ENCODE results near the gene GOT1. TPM values are rescaled to one million over a fixed set of nuclear protein-coding genes. Genes with fewer than 3 reads are reported as not detected.
A peak's percentile ranks its signal among the peaks of the same experiment; 100 is the strongest.

The GOT1 gene
- polyA plus RNA-seq, 4 donors = 23.5 to 105 (median 72.0) TPM

DNA sequence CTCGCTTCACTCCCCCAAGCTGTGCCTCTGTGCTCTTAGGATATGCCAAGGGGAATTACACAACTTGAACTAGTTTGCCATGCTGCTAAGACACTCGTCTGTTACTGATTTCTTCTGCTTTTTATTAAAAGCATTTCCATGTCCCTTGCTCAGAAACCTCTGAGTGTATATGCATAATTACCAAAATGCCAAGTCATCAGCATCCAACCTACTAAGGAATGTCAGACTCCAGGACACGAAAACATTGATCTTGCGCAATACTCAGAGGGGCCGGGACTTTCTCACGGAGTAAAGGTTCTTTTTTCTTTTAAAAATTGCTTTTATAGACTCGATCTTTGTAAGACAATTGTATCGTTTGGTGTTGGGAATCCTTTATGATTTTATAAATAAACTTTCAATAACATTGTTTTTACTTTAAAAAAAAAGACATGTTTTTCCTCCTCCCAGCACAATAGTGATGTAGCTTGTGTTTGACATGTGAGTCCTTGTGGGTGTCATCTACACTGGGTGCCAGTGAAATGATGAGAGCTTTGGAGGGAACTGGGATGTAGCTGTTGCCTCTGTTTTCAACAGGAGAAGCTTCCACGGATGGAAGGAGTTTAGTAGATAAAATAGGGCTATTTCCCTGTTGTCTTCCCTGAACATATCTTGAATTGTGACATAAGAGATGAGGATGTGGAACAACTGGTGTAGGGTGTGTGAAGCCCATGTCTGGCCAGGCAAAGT is 57.7 kb downstream of the GOT1 start:
- H3K27ac ChIP-seq (ENCODE audit: low read depth in 1 of 3, low read length in 2 of 3) = no peak overlapping the region
- DNase-seq = no peak
- FAIRE-seq = no peak
- peaks cover 2 to 12% (median 3%) of the 10 kb centered on the region in 3 donors for H3K27me3 ChIP-seq (ENCODE audit: control insufficient read depth in 3 of 3, insufficient read depth in 3 of 3, low read length in 3 of 3)
- no peak overlapping the region for H3K4me3 ChIP-seq (ENCODE audit: low read depth in 1 of 3, low read length in 3 of 3)
- H3K4me1 ChIP-seq (ENCODE audit: control insufficient read depth in 3 of 3, insufficient read depth in 2 of 3, low read depth in 1 of 3, low read length in 2 of 3) = no peaks in the 10 kb centered on the region
- H3K9me3 ChIP-seq (ENCODE audit: control insufficient read depth in 2 of 2, insufficient read depth in 1 of 2, low read depth in 1 of 2, low read length in 1 of 2) = no peaks in the 10 kb centered on the region
- H3K36me3 ChIP-seq (ENCODE audit: control insufficient read depth in 3 of 3, insufficient read depth in 2 of 3, low read depth in 1 of 3, low read length in 3 of 3) = no peaks in the 10 kb centered on the region
- 64 to 76% (median 70%) methylated on average over 9 of the region's 9 CpGs for WGBS, 3 donors

DNA sequence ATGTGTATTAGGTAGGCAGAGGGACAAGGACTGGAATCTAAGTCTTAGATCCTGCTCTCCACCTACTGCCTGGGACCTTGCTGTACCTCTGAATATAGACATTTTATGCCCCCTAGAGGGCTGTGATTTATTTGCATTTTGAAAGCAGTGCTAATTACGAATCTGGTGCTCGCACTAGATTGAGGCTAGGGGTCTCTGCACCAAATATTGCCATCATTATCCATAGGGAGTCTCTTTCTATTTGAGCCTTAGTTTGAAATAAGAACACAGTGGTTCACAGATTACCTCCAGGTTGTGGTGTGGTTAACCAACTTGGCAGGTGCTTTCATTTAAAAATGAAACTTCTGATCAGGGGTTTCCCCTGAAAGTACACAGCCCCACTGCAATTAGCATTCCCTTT is 59.4 kb downstream of the GOT1 start:
- Histone ChIP-seq H3K9me3 (ENCODE audit: control insufficient read depth in 2 of 2, insufficient read depth in 1 of 2, low read depth in 1 of 2, low read length in 1 of 2) (no peaks in the 10 kb centered on the region), H3K27ac (ENCODE audit: low read depth in 1 of 3, low read length in 2 of 3) (no peak overlapping the region), H3K4me3 (ENCODE audit: low read depth in 1 of 3, low read length in 3 of 3) (no peak overlapping the region), H3K4me1 (ENCODE audit: control insufficient read depth in 3 of 3, insufficient read depth in 2 of 3, low read depth in 1 of 3, low read length in 2 of 3) (no peaks in the 10 kb centered on the region), H3K36me3 (ENCODE audit: control insufficient read depth in 3 of 3, insufficient read depth in 2 of 3, low read depth in 1 of 3, low read length in 3 of 3) (no peaks in the 10 kb centered on the region), H3K27me3 (ENCODE audit: control insufficient read depth in 3 of 3, insufficient read depth in 3 of 3, low read length in 3 of 3) (peaks cover 2 to 10% (median 3%) of the 10 kb centered on the region in 3 donors)
- WGBS, 3 donors = 7 to 29% (median 10%) methylated on average over 2 of the region's 2 CpGs
- FAIRE-seq = no peak
- DNase-seq = peak in 1 of 2 donors; percentile 33

DNA sequence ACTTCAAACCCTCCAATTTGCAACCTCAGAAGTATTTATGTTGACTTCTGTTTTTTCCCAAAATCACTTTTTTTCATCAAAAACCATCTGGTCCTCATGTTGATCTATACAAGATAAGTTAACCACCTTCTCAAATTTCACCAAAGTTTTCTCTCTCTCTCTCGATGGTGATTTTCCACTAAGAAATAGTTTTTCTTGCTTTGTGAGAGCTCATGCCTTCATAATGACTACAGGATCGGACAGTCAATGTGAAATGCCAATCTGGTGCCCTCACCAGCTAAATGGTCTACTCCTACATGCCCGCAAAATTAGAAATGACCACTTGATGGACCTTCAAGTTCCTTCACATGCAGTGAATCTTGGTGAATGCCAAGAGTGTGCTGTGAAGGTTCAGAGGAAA is 60.9 kb downstream of the GOT1 start:
- Histone ChIP-seq H3K36me3 (ENCODE audit: control insufficient read depth in 3 of 3, insufficient read depth in 2 of 3, low read depth in 1 of 3, low read length in 3 of 3) (no peaks in the 10 kb centered on the region), H3K4me3 (ENCODE audit: low read depth in 1 of 3, low read length in 3 of 3) (no peak overlapping the region), H3K27ac (ENCODE audit: low read depth in 1 of 3, low read length in 2 of 3) (no peak overlapping the region), H3K27me3 (ENCODE audit: control insufficient read depth in 3 of 3, insufficient read depth in 3 of 3, low read length in 3 of 3) (peaks cover 2 to 13% (median 3%) of the 10 kb centered on the region in 3 donors), H3K4me1 (ENCODE audit: control insufficient read depth in 3 of 3, insufficient read depth in 2 of 3, low read depth in 1 of 3, low read length in 2 of 3) (no peaks in the 10 kb centered on the region), H3K9me3 (ENCODE audit: control insufficient read depth in 2 of 2, insufficient read depth in 1 of 2, low read depth in 1 of 2, low read length in 1 of 2) (no peaks in the 10 kb centered on the region)
- WGBS, 3 donors = 81 to 88% (median 85%) methylated on average over 3 of the region's 3 CpGs
- DNase-seq (no peak), FAIRE-seq (no peak)

DNA sequence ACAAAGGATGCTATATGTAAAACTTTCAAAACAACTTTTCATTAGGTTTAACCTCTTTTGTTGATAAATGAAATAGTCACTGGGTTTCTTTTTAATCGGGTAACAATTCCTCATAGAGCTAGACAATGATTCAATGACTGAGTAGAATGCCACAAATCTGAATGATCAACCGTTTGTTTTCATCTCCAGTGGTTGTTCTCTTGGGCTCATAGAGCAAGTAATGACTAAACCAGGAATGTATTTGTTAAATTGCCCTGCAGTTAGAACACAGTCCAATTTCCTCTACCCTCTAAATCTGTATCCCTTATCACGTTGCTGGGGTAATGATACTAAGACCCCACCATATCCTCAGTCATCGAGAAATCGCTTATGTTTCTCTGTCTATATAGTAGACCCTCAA is 61.3 kb downstream of the GOT1 start:
- Histone ChIP-seq H3K9me3 (ENCODE audit: control insufficient read depth in 2 of 2, insufficient read depth in 1 of 2, low read depth in 1 of 2, low read length in 1 of 2) (no peaks in the 10 kb centered on the region), H3K36me3 (ENCODE audit: control insufficient read depth in 3 of 3, insufficient read depth in 2 of 3, low read depth in 1 of 3, low read length in 3 of 3) (no peaks in the 10 kb centered on the region), H3K27ac (ENCODE audit: low read depth in 1 of 3, low read length in 2 of 3) (no peak overlapping the region), H3K4me1 (ENCODE audit: control insufficient read depth in 3 of 3, insufficient read depth in 2 of 3, low read depth in 1 of 3, low read length in 2 of 3) (no peaks in the 10 kb centered on the region), H3K27me3 (ENCODE audit: control insufficient read depth in 3 of 3, insufficient read depth in 3 of 3, low read length in 3 of 3) (peaks cover under 1 to 13% (median 3%) of the 10 kb centered on the region in 3 donors), H3K4me3 (ENCODE audit: low read depth in 1 of 3, low read length in 3 of 3) (no peak overlapping the region)
- DNase-seq = no peak
- 66 to 81% (median 69%) methylated on average over 5 of the region's 5 CpGs for WGBS, 3 donors
- no peak for FAIRE-seq

DNA sequence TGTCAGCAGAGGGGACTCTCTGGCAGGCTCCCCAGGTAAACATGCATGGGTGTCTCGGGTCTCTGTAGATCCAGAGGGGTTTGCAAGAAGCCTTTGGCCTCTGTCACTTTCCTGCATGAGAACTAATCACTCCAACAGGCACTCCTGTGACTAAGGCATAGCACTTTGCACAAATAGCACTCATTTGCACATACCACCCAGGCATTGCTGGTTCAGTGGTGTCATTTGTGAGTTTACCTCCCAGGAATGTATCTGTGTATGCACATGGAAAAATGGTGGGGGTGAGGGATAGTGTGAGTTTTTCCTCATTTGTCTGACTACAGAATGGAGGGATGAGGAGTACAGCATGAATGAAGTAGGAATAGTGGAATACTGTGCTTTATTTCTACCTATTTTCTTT is 61.8 kb downstream of the GOT1 start:
- Histone ChIP-seq H3K27ac (ENCODE audit: low read depth in 1 of 3, low read length in 2 of 3) (no peak overlapping the region), H3K9me3 (ENCODE audit: control insufficient read depth in 2 of 2, insufficient read depth in 1 of 2, low read depth in 1 of 2, low read length in 1 of 2) (no peaks in the 10 kb centered on the region), H3K27me3 (ENCODE audit: control insufficient read depth in 3 of 3, insufficient read depth in 3 of 3, low read length in 3 of 3) (peaks cover 0 to 13% (median 3%) of the 10 kb centered on the region in 3 donors), H3K4me3 (ENCODE audit: low read depth in 1 of 3, low read length in 3 of 3) (no peak overlapping the region), H3K4me1 (ENCODE audit: control insufficient read depth in 3 of 3, insufficient read depth in 2 of 3, low read depth in 1 of 3, low read length in 2 of 3) (no peaks in the 10 kb centered on the region), H3K36me3 (ENCODE audit: control insufficient read depth in 3 of 3, insufficient read depth in 2 of 3, low read depth in 1 of 3, low read length in 3 of 3) (no peaks in the 10 kb centered on the region)
- no peak for DNase-seq
- 33 to 72% (median 36%) methylated on average over 1 of the region's 1 CpG for WGBS, 3 donors
- FAIRE-seq = no peak

DNA sequence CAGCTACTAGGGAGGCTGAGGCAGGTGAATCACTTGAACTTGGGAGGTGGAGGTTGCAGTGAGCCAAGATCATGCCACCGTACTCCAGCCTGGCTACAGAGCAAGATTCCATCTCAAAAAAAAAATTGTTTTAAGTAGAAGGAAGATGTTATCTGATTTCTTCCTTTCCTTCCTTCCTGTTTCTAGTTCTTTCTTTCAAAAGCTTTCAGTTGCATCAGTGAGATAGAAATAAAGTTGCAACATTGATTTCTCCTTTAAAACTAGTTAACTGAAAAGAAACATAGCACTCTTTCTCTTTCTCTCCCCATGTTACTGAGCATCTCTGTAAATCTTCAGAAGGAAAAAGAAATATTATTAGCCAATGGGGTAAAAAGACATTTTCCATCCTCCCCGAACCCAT is 63.8 kb downstream of the GOT1 start:
- WGBS, 3 donors = 76 to 92% (median 84%) methylated on average over 2 of the region's 2 CpGs
- DNase-seq (no peak), FAIRE-seq (no peak)
- H3K36me3 ChIP-seq (ENCODE audit: control insufficient read depth in 3 of 3, insufficient read depth in 2 of 3, low read depth in 1 of 3, low read length in 3 of 3) = no peaks in the 10 kb centered on the region
- H3K9me3 ChIP-seq (ENCODE audit: control insufficient read depth in 2 of 2, insufficient read depth in 1 of 2, low read depth in 1 of 2, low read length in 1 of 2) = no peaks in the 10 kb centered on the region
- H3K4me1 ChIP-seq (ENCODE audit: control insufficient read depth in 3 of 3, insufficient read depth in 2 of 3, low read depth in 1 of 3, low read length in 2 of 3) = no peaks in the 10 kb centered on the region
- H3K4me3 ChIP-seq (ENCODE audit: low read depth in 1 of 3, low read length in 3 of 3) = no peak overlapping the region
- H3K27me3 ChIP-seq (ENCODE audit: control insufficient read depth in 3 of 3, insufficient read depth in 3 of 3, low read length in 3 of 3) = peaks cover 0 to 13% (median 3%) of the 10 kb centered on the region in 3 donors
- no peak overlapping the region for H3K27ac ChIP-seq (ENCODE audit: low read depth in 1 of 3, low read length in 2 of 3)

DNA sequence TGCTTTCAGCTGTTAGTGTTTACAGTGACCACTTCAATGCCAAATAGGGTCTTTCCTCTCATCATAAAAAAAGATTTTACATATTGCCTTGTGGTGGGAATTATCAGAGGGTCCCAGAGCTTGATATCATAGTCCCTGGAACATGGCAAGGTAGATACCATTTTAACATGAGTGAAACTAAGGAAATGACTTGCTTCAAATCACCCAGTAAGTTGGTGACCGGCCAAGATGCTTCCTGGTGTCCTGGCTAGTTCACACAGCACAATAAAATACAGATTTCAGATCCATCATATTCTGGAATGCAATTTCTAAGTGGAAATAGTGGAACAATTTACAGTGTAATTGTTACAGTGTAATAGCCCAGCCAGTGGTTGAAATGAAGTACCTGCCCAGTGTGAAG is 64.7 kb downstream of the GOT1 start:
- no peak for DNase-seq
- no peak for FAIRE-seq
- H3K9me3 ChIP-seq (ENCODE audit: control insufficient read depth in 2 of 2, insufficient read depth in 1 of 2, low read depth in 1 of 2, low read length in 1 of 2) = no peaks in the 10 kb centered on the region
- H3K27me3 ChIP-seq (ENCODE audit: control insufficient read depth in 3 of 3, insufficient read depth in 3 of 3, low read length in 3 of 3) = peaks cover 0 to 13% (median 3%) of the 10 kb centered on the region in 3 donors
- H3K4me3 ChIP-seq (ENCODE audit: low read depth in 1 of 3, low read length in 3 of 3) = no peak overlapping the region
- H3K4me1 ChIP-seq (ENCODE audit: control insufficient read depth in 3 of 3, insufficient read depth in 2 of 3, low read depth in 1 of 3, low read length in 2 of 3) = no peaks in the 10 kb centered on the region
- 66 to 81% (median 67%) methylated on average over 1 of the region's 1 CpG for WGBS, 3 donors
- no peaks in the 10 kb centered on the region for H3K36me3 ChIP-seq (ENCODE audit: control insufficient read depth in 3 of 3, insufficient read depth in 2 of 3, low read depth in 1 of 3, low read length in 3 of 3)
- H3K27ac ChIP-seq (ENCODE audit: low read depth in 1 of 3, low read length in 2 of 3) = no peak overlapping the region

DNA sequence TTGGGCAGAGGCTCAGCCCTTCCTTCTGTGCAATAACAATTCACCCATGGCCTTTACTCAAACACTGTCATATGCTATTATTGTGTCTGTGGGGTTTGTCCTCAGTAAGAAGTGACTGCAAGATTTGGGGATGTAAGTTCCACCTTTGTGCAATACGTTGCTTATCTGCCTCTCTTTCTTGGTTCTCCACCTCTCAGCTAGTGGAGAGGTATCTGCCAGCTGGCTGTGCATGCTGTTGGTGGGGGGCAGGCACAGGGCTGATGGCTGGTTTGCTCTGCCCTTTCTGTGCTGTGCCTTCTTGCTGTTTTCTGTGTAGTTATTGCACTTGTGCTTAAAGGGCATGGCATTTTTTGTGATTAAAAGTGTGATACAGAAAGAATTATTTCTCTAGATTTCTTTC is 65.1 kb downstream of the GOT1 start:
- Histone ChIP-seq H3K4me1 (ENCODE audit: control insufficient read depth in 3 of 3, insufficient read depth in 2 of 3, low read depth in 1 of 3, low read length in 2 of 3) (no peaks in the 10 kb centered on the region), H3K36me3 (ENCODE audit: control insufficient read depth in 3 of 3, insufficient read depth in 2 of 3, low read depth in 1 of 3, low read length in 3 of 3) (no peaks in the 10 kb centered on the region), H3K9me3 (ENCODE audit: control insufficient read depth in 2 of 2, insufficient read depth in 1 of 2, low read depth in 1 of 2, low read length in 1 of 2) (no peaks in the 10 kb centered on the region), H3K27me3 (ENCODE audit: control insufficient read depth in 3 of 3, insufficient read depth in 3 of 3, low read length in 3 of 3) (peaks cover 0 to 12% (median 3%) of the 10 kb centered on the region in 3 donors), H3K4me3 (ENCODE audit: low read depth in 1 of 3, low read length in 3 of 3) (no peak overlapping the region), H3K27ac (ENCODE audit: low read depth in 1 of 3, low read length in 2 of 3) (no peak overlapping the region)
- DNase-seq (no peak), FAIRE-seq (no peak)
- 8 to 34% (median 24%) methylated on average over 1 of the region's 1 CpG for WGBS, 3 donors

DNA sequence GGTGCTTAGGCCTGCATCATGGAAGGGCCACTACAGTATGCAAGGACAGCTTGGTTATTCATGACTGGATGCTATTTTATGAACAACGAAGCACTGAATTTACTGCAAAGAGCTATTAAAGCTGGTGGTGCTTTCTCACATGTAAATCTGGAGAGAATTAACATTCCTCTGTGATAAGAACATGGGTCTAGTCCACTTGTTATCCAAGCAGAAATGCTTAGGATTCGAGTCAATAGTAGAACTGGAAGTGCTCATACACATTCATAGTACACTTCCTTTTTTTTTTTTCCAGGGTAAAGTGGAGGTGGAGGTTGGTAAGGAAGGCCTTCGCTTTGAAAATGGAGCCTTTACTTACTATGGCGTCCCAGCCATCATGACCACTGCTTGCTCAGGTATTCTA is 66.3 kb downstream of the GOT1 start:
- DNase-seq (no peak), FAIRE-seq (no peak)
- H3K4me1 ChIP-seq (ENCODE audit: control insufficient read depth in 3 of 3, insufficient read depth in 2 of 3, low read depth in 1 of 3, low read length in 2 of 3) = no peaks in the 10 kb centered on the region
- H3K36me3 ChIP-seq (ENCODE audit: control insufficient read depth in 3 of 3, insufficient read depth in 2 of 3, low read depth in 1 of 3, low read length in 3 of 3) = no peaks in the 10 kb centered on the region
- H3K27ac ChIP-seq (ENCODE audit: low read depth in 1 of 3, low read length in 2 of 3) = no peak overlapping the region
- H3K9me3 ChIP-seq (ENCODE audit: control insufficient read depth in 2 of 2, insufficient read depth in 1 of 2, low read depth in 1 of 2, low read length in 1 of 2) = no peaks in the 10 kb centered on the region
- H3K4me3 ChIP-seq (ENCODE audit: low read depth in 1 of 3, low read length in 3 of 3) = no peak overlapping the region
- 76 to 83% (median 82%) methylated on average over 4 of the region's 4 CpGs for WGBS, 3 donors
- peaks cover 0 to 9% (median 0%) of the 10 kb centered on the region in 3 donors for H3K27me3 ChIP-seq (ENCODE audit: control insufficient read depth in 3 of 3, insufficient read depth in 3 of 3, low read length in 3 of 3)
